RCC 7860 (cell line): ENCODE data around the gene USP28.
"Not testable (repeated sequence)": the region's sequence is repeated elsewhere in the genome, so short reads cannot be mapped to it uniquely, and the experiment has no call there.

Source experiments
- DNase-seq: peaks from one replicate; pipeline ENCODE4 v3.0.0-alpha.2; 2015; ENCODE audit warnings: low spot score
- FAIRE-seq: peaks from 2 replicates; lab custom pipeline; 2012; peaks lifted over from hg19 to GRCh38; lab: Jason Lieb, UNC

USP28 gene

DNA sequence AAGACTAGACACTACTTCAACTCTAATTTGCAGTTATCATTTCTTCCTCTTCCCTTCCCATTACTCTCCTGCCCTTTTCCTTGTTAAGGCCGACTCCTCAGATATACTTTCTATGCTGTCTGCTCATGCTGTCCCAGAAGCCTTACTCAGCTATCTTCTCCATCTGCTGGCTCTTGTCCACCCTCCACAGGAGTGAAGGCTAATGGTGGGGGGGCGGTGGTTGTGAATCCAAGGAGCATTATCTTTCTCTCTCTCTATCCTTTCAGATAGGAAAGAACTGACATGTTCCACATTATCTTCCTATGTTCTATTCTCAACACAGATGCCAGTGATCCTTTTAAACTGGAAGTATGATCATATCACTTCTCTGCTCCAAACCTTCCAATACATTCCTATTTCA, 37.4 kb downstream of the USP28 start:
- DNase-seq (no peak), FAIRE-seq (no peak)

DNA sequence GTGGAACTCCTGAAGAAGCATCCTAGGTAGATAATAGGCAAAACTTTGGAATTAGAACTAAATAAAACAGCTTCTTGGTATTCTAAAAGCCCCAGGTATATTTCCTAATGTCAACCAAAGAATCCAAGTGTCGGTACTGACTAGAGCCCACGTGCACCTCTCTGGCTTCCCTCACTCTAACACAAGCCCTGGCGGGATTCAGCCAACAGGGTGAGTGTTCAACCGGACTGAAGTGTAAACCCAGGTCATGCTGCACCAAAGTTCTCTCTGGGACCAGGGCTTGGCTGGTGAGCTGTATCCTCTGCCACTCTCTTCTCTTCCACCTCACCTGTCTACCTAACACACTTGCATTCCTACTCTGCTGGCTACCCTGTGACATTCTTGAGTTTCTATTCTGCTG, 40.1 kb downstream of the USP28 start:
- no peak for DNase-seq
- no peak for FAIRE-seq

DNA sequence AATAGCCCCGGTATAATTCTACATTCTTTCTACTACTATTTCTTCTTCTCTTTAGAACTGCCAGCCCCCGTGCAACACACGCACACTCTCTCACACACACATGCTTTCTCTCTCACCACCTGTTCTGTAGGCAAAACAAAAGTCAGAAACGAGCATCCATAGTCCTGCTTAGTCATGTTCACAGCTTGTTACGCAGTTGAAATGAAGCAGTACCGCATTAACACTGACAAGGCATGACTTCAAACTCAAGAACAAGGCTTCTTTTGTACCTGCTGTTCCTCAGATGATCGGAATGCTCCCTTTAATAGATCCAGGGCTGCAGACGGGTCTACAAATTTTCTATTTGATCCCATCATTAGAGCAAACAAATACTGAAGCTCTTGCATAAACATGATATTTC, 42.2 kb downstream of the USP28 start:
- DNase-seq (no peak), FAIRE-seq (no peak)

DNA sequence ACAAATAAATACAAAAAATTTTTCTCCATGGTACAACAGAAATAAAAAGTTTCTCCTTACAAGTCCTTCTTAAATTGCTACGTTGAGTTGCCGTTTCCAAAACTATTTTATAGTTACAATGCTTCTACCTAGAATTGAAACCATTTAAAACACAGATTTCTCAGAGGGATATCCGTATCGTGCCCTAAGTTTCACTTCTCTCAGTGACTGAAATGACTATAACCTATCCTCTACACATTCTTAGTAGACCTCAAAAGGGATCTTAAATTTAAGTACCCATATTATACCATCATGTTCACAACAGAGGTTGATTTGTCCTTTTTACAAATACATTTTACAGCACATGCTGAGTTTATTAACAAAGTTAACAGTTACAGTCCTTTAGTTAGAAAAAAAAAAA, 44.1 kb downstream of the USP28 start:
- FAIRE-seq (no peak), DNase-seq (no peak)

DNA sequence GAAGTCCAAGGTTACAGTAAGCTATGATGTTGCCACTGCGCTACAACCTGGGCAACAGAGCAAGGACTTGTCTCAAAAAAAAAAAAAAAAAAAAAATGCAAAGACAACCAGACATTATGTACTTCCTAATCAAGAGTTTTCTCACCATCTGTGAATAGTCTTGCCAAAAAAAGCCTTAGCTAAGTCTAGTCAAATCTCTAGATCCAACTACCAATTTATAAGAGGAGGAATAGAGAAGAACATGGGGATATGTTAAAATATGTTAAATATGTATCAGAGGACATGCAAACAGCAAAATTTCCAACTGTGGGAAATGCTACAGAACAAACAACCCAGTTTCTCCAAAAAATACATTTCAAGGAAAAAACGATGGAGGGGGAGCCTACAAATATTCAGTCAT, 45.6 kb downstream of the USP28 start:
- DNase-seq (no peak), FAIRE-seq (no peak)

DNA sequence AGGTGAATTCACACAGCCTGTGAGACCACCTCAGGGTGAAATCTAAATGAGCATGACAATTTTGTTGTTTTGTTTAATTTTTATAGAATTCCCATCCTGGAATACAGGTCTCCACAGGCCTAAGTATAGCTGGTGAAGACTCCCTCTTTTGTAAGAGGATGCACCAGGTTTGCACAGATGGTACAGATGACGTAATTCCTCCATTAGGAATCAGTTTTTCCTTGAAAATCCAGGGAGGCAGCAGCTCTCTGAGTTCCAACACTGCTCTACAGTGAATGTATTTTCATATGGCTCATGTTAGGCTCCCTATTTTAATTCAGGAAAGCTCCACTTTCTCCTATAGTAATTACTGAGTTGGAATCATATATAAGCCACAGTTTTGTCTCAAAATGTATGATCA, 47.2 kb downstream of the USP28 start:
- no peak for FAIRE-seq
- DNase-seq, result no peak

DNA sequence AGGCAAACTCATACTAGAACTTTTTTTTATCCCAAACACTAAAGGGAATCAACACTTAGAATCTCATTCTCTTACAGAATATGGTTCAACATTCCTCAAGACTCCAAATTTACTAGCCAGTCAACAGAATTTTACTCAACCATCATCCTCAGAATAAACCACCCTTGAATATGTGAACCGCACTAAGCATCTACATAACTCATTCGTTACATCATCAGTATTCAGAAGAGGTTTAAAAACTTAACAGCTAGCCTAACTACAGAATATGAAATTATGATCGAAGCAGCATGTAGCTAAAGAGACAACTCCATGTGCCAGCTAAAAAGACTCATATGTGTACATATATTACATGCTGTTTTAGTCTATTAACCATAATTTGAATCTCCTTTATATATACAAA, 47.9 kb downstream of the USP28 start:
- no peak for FAIRE-seq

DNA sequence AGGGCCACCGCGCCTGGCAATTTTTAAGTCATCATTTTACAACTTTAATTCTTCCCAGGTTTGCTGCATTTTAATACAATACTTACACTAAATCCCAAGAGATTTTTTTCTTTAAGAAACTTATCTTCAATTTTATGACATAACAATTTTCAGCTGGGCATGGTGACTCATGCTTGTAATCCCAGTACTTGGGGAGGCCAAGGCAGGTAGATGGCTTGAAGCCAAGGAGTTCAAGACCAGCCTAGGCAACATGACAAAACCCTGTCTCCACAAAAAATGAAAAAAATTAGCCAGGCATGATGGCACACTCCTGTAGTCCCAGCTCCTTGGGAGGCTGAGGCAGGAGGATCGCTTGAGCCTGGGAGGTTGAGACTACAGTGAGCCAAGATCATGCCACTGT, 56.9 kb downstream of the USP28 start:
- FAIRE-seq, result no peak
- DNase-seq, result no peak

More for the DNA sequence above, 47.9 kb downstream of the USP28 start:
- no peak for DNase-seq

DNA sequence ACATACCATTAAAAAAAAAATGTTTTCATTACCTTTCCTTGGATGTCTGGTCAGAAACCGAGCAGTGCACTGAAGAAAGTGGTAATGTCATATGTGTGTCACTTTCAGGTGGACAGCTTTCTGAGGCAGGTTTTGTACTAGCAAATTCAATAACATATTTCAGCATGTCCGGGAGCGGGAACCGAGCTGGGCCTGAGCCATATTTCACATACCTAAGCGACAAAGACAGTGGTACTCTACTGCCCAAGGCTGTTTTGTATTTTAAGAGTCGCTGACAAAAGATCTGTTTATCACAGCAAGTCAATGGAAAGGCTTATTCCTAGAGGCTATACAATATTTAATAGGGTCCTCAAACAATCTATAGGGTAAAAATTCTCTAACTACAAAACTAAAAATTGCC, 57.7 kb downstream of the USP28 start:
- no peak for DNase-seq
- FAIRE-seq, result no peak

DNA sequence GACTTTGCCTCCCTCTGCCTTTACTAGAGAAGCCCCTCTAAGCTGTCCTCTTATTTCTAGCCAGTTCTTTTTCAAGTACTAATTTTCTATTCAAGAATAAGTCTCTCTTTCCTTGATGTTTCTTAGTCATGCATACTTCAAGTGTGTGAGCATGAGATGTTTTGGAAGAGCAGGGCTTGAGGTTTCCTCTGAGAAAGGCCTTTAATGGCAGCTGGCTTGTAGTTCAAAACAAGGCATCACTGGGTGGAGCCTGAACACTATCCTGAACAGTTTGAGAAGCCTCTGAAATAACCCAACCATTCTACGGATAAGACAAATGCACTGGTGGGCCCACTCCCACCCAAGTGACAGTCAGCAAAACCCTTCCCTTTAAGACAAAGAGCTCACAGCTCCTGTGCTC, 58.2 kb downstream of the USP28 start:
- no peak for FAIRE-seq
- DNase-seq, result no peak

DNA sequence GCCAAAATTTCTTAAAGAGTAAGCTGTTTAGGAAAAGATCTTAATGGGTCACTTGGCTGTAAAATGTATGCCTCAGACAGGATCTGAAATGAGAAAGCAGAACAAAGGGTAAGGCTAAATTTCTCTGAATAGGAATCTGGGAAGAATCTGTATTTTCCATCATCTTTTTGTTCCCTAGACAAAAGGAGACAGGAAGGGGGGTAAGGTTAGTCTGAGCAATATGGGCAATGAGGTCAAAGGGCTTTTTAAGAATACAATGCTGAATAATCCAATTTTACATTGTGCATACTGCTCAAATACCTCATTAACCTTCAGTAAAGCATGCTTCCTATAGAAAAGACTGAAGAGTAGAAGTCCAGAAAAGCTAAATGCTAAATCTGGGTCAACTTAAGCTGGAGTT, 61.2 kb downstream of the USP28 start:
- FAIRE-seq, result no peak
- DNase-seq, result no peak

DNA sequence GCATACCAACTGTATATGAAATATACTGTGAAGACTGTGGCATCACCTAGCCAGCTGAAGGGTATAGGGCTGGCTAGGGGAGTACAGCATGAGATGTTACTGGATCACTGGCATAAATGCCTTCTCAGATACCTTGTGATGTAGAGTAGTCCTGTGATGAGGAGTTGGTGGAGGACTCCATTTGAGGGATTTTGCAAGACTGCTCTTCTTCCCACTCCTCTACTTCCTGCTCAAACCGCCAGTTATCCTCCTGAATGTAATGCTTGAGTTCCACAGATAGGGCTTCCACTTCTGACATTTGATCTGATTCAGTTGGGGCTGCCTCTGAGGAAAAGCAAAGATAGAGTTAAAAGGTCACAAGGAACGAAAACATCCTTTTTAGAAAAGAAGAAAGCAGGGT, 66.4 kb downstream of the USP28 start:
- DNase-seq (no peak), FAIRE-seq (no peak)

DNA sequence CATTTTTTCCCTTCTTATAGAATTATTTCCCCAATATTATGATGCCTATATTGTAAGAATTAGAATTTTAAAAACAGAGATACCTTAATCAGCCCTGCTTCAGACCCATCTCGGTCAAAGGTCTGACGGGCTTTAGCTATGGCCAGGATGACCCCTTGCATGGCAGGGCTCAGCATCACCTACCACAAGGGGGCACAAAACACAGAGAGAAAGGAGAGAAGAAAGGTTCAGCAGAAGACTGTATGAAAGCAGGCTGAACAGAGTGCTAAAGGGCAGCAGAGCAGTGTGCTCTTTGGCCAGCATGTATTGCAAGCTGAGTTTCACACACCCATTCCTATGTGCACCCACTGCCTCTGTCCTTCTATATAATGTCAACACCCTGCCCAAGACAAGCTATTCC, 69.0 kb downstream of the USP28 start:
- FAIRE-seq (no peak), DNase-seq (peak; percentile 9)

DNA sequence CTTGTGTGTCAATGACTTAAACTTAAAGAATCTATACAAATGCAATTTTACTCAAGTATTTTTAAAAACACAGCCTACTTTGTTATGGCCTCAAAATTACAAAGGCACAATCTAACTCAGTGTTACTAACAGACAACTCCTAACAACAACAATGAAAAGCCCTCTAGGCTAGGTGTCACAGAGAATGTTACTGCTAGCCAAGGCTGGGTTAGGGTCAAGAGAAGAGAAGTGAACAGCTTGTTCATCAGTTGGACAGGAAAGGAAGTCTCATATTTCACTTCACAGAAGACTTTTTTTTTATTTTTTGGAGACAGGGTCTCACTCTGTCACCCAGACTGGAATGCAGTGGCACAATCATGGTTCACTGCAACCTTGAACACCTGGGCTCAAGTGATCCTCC, 69.7 kb downstream of the USP28 start:
- FAIRE-seq (no peak), DNase-seq (no peak)

DNA sequence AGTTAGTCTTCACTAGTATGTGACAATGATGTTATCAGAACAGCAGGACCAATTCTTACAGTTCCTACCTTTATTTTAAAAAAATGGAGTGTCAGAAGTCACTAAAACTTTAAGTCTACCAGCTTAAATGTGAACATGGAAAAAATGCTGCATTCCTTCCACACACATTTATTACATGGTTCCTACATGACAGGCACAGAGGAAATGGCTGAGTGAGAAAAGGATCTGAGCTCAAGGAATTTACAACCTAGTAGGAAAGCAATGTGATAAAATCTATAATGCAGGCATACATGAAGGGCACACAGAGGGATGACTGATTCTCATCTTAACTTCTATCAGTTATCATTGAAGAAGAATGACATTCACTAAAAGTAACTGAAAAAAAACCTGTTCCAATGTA, 72.8 kb downstream of the USP28 start:
- FAIRE-seq, result no peak
- no peak for DNase-seq

DNA sequence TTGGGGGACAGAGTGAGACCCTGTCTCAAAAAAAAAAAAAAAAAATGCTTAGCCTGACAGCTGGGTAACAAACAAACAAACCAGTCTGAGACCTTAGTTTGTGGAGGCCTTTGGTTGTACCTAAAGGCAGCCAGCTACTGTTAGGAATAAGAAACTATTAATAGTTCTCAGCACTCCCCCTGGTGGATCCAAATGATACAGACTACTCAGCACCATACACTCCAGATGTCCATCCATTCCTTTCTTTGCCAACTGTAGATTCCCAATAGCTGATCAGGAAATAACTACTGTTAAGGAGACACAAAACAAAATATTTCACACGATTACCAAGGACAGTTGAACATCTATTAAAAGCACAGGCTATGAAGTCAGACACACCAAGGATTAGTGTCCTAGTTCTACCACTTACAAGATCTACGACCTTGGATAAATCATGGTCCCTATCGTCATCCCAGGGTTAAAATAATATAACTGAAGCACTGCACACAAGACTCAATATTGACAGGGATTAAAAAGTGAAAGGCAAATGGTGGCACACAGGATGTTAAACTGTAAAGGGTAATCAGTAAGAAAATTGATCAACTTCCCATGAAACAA, 78.6 kb downstream of the USP28 start:
- DNase-seq, result peak; percentile 15
- no peak for FAIRE-seq

DNA sequence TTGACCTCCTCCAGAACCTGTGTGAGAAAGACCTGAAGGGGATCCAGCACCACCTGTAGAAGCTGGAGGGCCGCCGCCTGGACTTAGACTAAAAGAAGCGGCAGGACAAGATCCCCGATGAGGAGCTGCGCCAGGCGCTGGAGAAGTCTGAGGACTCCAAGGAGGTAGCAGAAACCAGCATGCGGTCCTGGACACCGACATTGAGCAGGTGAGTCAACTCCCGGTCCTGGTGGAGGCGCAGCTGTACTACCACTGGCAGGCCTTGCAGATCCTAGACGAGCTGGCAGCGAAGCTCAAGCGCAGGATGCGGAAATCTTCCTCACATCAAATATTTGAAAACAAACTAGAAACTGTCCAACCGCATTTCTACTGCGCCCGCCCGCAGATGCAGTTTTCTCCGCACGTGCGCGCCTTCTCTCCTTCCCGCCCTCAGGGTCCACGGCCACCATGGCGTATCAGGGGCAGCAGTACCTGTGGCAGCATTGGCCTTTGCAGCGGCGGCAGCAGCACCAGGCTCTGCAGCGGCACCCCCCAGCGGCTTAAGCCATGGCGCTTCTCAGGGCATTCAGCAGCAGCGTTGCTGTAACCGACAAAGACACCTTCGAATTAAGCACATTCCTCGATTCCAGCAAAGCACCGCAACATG, 85.6 kb downstream of the USP28 start:
- FAIRE-seq, result no peak
- no peak for DNase-seq

DNA sequence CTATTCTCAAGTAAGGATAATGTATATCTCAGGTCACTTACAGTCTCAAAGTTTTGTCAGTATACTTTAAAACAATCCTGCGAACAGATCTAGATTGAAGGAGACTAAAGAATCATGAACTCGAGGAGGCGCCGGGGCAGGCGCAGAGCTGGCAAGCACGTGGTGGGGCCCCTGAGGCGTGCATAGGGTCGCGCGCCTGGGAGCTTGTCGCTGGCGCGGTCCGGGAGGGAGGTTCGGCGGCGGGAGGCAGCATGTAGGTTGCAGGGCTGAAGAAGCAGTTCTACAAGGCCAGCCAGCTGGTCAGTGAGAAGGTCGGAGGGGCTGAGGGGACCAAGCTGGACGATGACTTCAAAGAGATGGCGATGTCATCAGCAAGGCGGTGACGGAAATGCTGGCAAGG, 86.4 kb downstream of the USP28 start:
- DNase-seq, FAIRE-seq: not testable (repeated sequence)

DNA sequence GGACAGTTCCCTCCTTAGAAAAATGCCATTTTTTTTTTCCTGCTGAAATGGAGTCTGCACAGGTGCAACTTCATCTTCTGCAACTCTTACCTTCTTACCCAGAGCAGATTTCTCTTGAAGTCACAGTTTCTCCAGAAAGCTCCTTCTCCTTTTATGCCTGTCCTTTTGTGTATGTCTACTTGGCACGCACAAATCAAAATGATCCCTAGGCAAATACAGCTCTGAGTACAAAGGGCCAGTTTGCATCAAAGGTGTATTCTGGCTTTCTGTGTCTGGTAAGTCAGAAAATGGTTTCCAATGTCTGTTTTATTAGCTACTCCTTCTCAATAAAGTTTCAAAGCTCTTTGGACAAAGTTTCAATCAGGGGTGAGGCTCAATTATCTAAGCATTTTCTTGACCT, 93.2 kb downstream of the USP28 start:
- FAIRE-seq (no peak), DNase-seq (no peak)

DNA sequence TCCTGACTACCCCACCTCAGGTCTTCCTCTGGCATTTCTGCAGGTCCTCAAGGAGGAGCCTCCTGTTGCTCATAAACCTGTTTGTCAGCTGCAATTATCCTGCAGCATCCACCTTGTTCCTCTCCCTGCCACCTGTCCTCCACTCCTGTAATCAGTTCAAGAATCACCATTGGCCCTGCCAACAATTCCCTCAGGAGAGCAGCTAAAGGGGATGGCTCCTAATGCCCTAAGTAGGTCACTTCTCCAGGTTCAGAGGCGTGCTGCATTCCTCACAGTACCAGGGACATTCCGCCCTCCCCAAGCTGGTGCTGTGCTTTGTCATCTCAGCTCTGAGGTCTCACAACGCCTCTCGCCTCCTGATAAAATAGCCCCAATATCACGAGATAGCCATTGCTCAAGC, 93.7 kb downstream of the USP28 start:
- FAIRE-seq (no peak), DNase-seq (no peak)

DNA sequence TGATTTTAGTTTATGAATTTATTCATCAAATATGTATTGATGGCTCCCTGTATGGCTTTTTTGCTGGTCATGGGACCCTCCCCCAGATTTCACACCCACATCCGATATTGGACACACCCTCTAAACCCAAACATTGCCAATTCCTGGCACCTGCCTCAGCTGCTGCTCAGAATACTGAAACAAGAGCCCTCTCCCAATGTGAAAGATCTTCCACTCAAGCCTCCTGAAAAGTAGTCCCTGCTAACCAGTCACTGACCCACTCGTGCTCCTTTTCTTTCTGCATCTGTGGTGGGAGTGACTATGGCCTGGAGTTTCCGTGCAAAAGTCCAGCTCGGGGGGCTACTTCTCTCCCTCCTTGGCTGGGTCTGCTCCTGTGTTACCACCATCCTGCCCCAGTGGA, 95.9 kb downstream of the USP28 start, which contains the start of gene CLDN25:
Gene CLDN25, plus strand, starts transcription at position 301 of the 400 bp plus-strand sequence. Its CDS starts 0 bp downstream, at position 301.
- DNase-seq (no peak), FAIRE-seq (no peak)

DNA sequence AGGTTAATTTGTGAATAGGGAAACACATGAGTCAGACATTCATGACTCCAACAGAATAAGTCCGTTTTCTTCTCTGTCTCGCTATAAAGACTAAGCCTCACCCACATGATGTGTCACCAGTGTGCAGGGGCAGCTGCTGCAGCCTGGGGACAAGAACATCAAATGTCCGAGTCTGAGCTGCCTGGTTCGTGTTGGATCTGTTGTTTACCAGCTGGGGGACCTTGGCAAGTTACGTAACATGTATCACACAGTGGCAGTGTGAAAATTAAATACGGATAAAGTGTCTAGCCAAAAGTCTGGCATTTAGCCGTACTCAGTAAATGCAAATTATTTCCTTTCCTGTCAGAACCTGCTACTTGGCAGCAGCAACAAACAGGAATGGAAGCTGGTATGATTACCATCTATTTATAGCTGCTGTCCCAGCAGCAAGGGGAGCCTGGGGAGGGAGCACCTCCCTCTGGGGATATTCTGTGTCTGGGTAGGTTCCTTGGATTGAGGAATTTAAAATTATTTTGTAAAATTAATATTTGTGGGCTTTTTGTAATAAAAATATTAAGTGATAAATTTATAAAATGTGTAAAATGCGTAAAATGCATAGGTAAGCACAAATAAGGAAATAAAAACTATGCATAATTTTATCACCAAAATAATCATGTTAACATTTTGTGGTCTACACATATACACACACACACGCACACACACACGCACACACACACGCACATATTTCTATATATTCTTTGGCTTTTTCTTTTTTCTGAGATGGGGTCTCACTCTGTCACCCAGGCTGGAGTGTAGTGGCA, 97.1 kb downstream of the USP28 start:
- DNase-seq (peak; percentile 21), FAIRE-seq (no peak)
